DND-41 (cell line): ENCODE data around the gene CFAP97.

ENCODE experiments used
- CTCF ChIP-seq: IDR thresholded peaks from 2 replicates; pipeline ENCODE4 v1.5.1; 2012; ENCODE audit warnings: borderline replicate concordance, low read length, moderate library complexity, mild to moderate bottlenecking; ENCODE audit not compliant: poor library complexity, severe bottlenecking; ENCODE audit errors: extremely low read depth
- EZH2 ChIP-seq: IDR thresholded peaks from 3 replicates; pipeline ENCODE4 v1.6.1; 2012; ENCODE audit warnings: borderline replicate concordance, low read depth, mild to moderate bottlenecking, moderate library complexity, low read length, inconsistent platforms; ENCODE audit not compliant: severe bottlenecking

GRCh38 chr4:185138161-185138560, 65.6 kb downstream of the CFAP97 start:
- no peak for TF ChIP-seq CTCF
- TF ChIP-seq EZH2 = no peak
